C4-2B (cell line): ENCODE data around the gene SERPINH1.

Experiments
- ZFX ChIP-seq: fragments of 450-650 bp; IDR thresholded peaks from 2 replicates; pipeline ENCODE4 v1.6.1; 2017
- TF ChIP-seq, protein P1 (sequence below): fragments of 450-650 bp; conservative IDR thresholded peaks from 2 replicates; pipeline ENCODE4 v1.5.1; 2017; ENCODE audit warnings: mild to moderate bottlenecking

- TF ChIP-seq, protein P1, sequence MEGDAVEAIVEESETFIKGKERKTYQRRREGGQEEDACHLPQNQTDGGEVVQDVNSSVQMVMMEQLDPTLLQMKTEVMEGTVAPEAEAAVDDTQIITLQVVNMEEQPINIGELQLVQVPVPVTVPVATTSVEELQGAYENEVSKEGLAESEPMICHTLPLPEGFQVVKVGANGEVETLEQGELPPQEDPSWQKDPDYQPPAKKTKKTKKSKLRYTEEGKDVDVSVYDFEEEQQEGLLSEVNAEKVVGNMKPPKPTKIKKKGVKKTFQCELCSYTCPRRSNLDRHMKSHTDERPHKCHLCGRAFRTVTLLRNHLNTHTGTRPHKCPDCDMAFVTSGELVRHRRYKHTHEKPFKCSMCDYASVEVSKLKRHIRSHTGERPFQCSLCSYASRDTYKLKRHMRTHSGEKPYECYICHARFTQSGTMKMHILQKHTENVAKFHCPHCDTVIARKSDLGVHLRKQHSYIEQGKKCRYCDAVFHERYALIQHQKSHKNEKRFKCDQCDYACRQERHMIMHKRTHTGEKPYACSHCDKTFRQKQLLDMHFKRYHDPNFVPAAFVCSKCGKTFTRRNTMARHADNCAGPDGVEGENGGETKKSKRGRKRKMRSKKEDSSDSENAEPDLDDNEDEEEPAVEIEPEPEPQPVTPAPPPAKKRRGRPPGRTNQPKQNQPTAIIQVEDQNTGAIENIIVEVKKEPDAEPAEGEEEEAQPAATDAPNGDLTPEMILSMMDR: peak; percentile 89
- TF ChIP-seq ZFX: no peak
Measured at GRCh38 chr11:75525433-75526191, 36.4 kb upstream of the SERPINH1 start, which contains the start of gene GDPD5.
